CD4-positive, alpha-beta T cell treated with Interleukin-12 subunit alpha and Interleukin-12 subunit beta, for 1 hour (primary cell): ENCODE results near the gene TMEM256.

Experiments
- DNase-seq: peaks from one replicate; pipeline ENCODE4 v3.0.0-alpha.2; 2020

Gene TMEM256

GRCh38 chr17:7407485-7408251 lies 3.8 kb upstream of the TMEM256 start, which contains the start of gene NLGN2:
TSS of gene NLGN2 (plus strand) at chr17:7407845. CDS start at chr17:7408256, 411 bp downstream.
- no peak for DNase-seq

- no peak for DNase-seq
Measured at GRCh38 chr17:7407082-7407481, 3.2 kb upstream of the TMEM256 start.

- no peak for DNase-seq
Measured at GRCh38 chr17:7406235-7406825, 2.4 kb upstream of the TMEM256 start.

- DNase-seq = no peak
Measured at GRCh38 chr17:7405350-7406234, 1.7 kb upstream of the TMEM256 start.

- DNase-seq = peak; percentile 83
Measured at GRCh38 chr17:7404737-7405349, 946 bp upstream of the TMEM256 start.

GRCh38 chr17:7403727-7403976 lies 245 bp downstream of the TMEM256 start:
- no peak for DNase-seq

GRCh38 chr17:7403043-7403726 lies 712 bp downstream of the TMEM256 start:
- DNase-seq = peak; percentile 22

- DNase-seq = no peak
Measured at GRCh38 chr17:7398612-7399011, 5.3 kb downstream of the TMEM256 start.

- DNase-seq = no peak
Measured at GRCh38 chr17:7396147-7396546, 7.8 kb downstream of the TMEM256 start.

GRCh38 chr17:7394452-7395191 lies 9.3 kb downstream of the TMEM256 start, which contains the start of gene PLSCR3:
TSS of gene PLSCR3 (minus strand) at chr17:7394525. CDS start at chr17:7394110, 415 bp downstream.
- DNase-seq = peak; percentile 86

GRCh38 chr17:7393613-7394451 lies 10.1 kb downstream of the TMEM256 start:
- DNase-seq = peak; percentile 81

GRCh38 chr17:7392696-7393612 lies 10.9 kb downstream of the TMEM256 start:
- DNase-seq = no peak

GRCh38 chr17:7391307-7391706 lies 12.6 kb downstream of the TMEM256 start:
- DNase-seq = no peak

GRCh38 chr17:7389924-7390910 lies 13.7 kb downstream of the TMEM256 start:
- DNase-seq = no peak

GRCh38 chr17:7388856-7389255 lies 15.0 kb downstream of the TMEM256 start:
- DNase-seq = no peak

GRCh38 chr17:7384489-7385081 lies 19.3 kb downstream of the TMEM256 start:
- no peak for DNase-seq

- peak; percentile 86 for DNase-seq
Measured at GRCh38 chr17:7383742-7384488, 20.0 kb downstream of the TMEM256 start.
